Measurements from ENCODE around the gene EXOC7. TPM values are rescaled to one million over a fixed set of nuclear protein-coding genes. Genes with fewer than 3 reads are reported as not detected.
A peak's percentile ranks its signal among the peaks of the same experiment; 100 is the strongest.
"Not testable (repeated sequence)": the region's sequence is repeated elsewhere in the genome, so short reads cannot be mapped to it uniquely, and the experiment has no call there.

The EXOC7 gene
- total and polyA plus RNA-seq, 2 experiments from 2014 or later: 134 to 166 TPM

DNA sequence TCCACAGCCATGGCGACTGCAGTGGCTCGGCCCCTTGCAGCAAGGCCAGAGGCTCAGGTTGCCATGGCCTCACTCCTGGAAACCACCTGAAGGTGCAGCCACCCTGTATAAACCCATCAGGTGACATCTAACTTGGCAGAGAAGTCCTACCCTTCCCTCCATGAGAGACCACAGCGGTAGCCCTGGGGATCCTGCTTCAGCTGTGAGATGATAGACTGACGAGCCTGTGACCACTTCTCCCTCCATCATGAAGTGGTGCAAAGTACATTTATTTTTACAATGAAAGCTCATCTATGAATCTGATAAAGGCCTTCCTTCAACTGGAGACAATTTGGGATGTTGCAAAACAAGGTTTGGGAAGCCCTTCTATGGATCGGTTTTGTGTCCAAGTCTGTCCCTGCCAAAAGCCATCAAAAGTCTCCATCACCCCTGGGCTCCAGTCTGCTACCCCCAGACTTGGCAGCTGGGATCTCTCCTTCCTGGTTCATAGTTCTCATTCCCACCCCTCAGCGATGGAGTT, 22.8 kb downstream of the EXOC7 start:
- no peak for TF ChIP-seq CTCF (IDR thresholded peaks at IDR 0.05; ENCODE audit: low read depth, low read length)
- no peak for DNase-seq (ENCODE audit: low read depth in 1 of 2, low spot score in 1 of 2)
- Histone ChIP-seq H3K9me3 (ENCODE audit: low read depth) (no peaks in the 10 kb centered on the region), H3K27me3 (peaks cover 28% of the 10 kb centered on the region), H3K27ac (peak overlapping the region; percentile 59), H3K36me3 (peaks cover 12% of the 10 kb centered on the region), H3K4me3 (no peak overlapping the region), H3K4me1 (ENCODE audit: low read depth) (peaks cover 26% of the 10 kb centered on the region)

- Histone ChIP-seq H3K36me3 (peaks cover 8% of the 10 kb centered on the region), H3K27me3 (peaks cover 35% of the 10 kb centered on the region), H3K9me3 (ENCODE audit: low read depth) (no peaks in the 10 kb centered on the region), H3K4me3 (no peak overlapping the region), H3K27ac (peak overlapping the region; percentile 59), H3K4me1 (ENCODE audit: low read depth) (peaks cover 29% of the 10 kb centered on the region)
- TF ChIP-seq CTCF (IDR thresholded peaks at IDR 0.05; ENCODE audit: low read depth, low read length): peak; percentile 20
- DNase-seq (ENCODE audit: low read depth in 1 of 2, low spot score in 1 of 2): peak in 1 of 2 donors; percentile 64
Measured at GRCh38 chr17:76079956-76080767, 23.4 kb downstream of the EXOC7 start.

GRCh38 chr17:76079535-76079955, 24.0 kb downstream of the EXOC7 start:
- Histone ChIP-seq H3K36me3 (peaks cover 3% of the 10 kb centered on the region), H3K4me3 (no peak overlapping the region), H3K27ac (no peak overlapping the region), H3K4me1 (ENCODE audit: low read depth) (peaks cover 29% of the 10 kb centered on the region), H3K9me3 (ENCODE audit: low read depth) (no peaks in the 10 kb centered on the region), H3K27me3 (peaks cover 41% of the 10 kb centered on the region)
- no peak for DNase-seq (ENCODE audit: low read depth in 1 of 2, low spot score in 1 of 2)
- TF ChIP-seq CTCF (IDR thresholded peaks at IDR 0.05; ENCODE audit: low read depth, low read length): no peak

- H3K4me1 ChIP-seq (ENCODE audit: low read depth): peaks cover 29% of the 10 kb centered on the region
- TF ChIP-seq CTCF (IDR thresholded peaks at IDR 0.05; ENCODE audit: low read depth, low read length): no peak
- H3K27ac ChIP-seq: peak within 1 kb of the TSS; percentile 59
- H3K9me3 ChIP-seq (ENCODE audit: low read depth): no peaks in the 10 kb centered on the region
- H3K36me3 ChIP-seq: no peaks in the 10 kb centered on the region
- no peak within 1 kb of the TSS for H3K4me3 ChIP-seq
- no peak for DNase-seq (ENCODE audit: low read depth in 1 of 2, low spot score in 1 of 2)
- H3K27me3 ChIP-seq: peaks cover 47% of the 10 kb centered on the region
Measured at GRCh38 chr17:76078860-76079534, 24.6 kb downstream of the EXOC7 start, which contains the start of gene ZACN. Gene ZACN, plus strand, starts transcription at chr17:76079182. Its CDS starts 83 bp downstream, at chr17:76079265.

GRCh38 chr17:76078370-76078769, 25.2 kb downstream of the EXOC7 start:
- DNase-seq (ENCODE audit: low read depth in 1 of 2, low spot score in 1 of 2); H3K4me3 ChIP-seq; H3K9me3 ChIP-seq (ENCODE audit: low read depth); H3K27ac ChIP-seq; H3K36me3 ChIP-seq: not testable (repeated sequence)
- Histone ChIP-seq H3K27me3 (peaks cover 53% of the 10 kb centered on the region), H3K4me1 (ENCODE audit: low read depth) (peaks cover 29% of the 10 kb centered on the region)
